Mucosa of stomach (tissue), 1 donor: ENCODE results near the gene SLC2A9.

Experiments
- H3K27me3 ChIP-seq: one replicate; pipeline ENCODE4 v1.7.0; 2013; ENCODE audit warnings: mild to moderate bottlenecking, low read length; ENCODE audit not compliant: control insufficient read depth, insufficient read depth
- H3K36me3 ChIP-seq: one replicate; pipeline ENCODE4 v1.7.0; 2013; ENCODE audit warnings: low read length; ENCODE audit not compliant: control insufficient read depth, insufficient read depth
- H3K4me1 ChIP-seq: one replicate; pipeline ENCODE4 v1.7.0; 2013; ENCODE audit warnings: mild to moderate bottlenecking, low read length; ENCODE audit not compliant: control insufficient read depth, insufficient read depth
- H3K4me3 ChIP-seq: one replicate; pipeline ENCODE4 v1.7.0; 2013; ENCODE audit warnings: low read length
- H3K9ac ChIP-seq: one replicate; pipeline ENCODE4 v1.7.0; 2013; ENCODE audit warnings: mild to moderate bottlenecking, low read length, moderate library complexity
- H3K9me3 ChIP-seq: one replicate; pipeline ENCODE4 v1.7.0; 2013; ENCODE audit warnings: mild to moderate bottlenecking, low read length, moderate library complexity; ENCODE audit not compliant: control insufficient read depth
- donor health status: Pancreatic carcinoma.

Gene SLC2A9

GRCh38 chr4:9942921-9943600 lies 78.2 kb downstream of the SLC2A9 start:
- Histone ChIP-seq H3K36me3 (no peaks in the 10 kb centered on the region), H3K27me3 (no peaks in the 10 kb centered on the region), H3K4me1 (peaks cover 25% of the 10 kb centered on the region), H3K9me3 (no peaks in the 10 kb centered on the region), H3K4me3 (no peak overlapping the region), H3K9ac (no peak overlapping the region)

GRCh38 chr4:9942139-9942538 lies 79.2 kb downstream of the SLC2A9 start:
- Histone ChIP-seq H3K9me3 (no peaks in the 10 kb centered on the region), H3K36me3 (no peaks in the 10 kb centered on the region), H3K4me3 (no peak overlapping the region), H3K4me1 (peaks cover 17% of the 10 kb centered on the region), H3K27me3 (no peaks in the 10 kb centered on the region), H3K9ac (no peak overlapping the region)

- Histone ChIP-seq H3K4me1 (peaks cover 4% of the 10 kb centered on the region), H3K36me3 (no peaks in the 10 kb centered on the region), H3K27me3 (no peaks in the 10 kb centered on the region), H3K9ac (no peak overlapping the region), H3K4me3 (no peak overlapping the region), H3K9me3 (no peaks in the 10 kb centered on the region)
Measured at GRCh38 chr4:9940041-9940440, 81.3 kb downstream of the SLC2A9 start.

GRCh38 chr4:9938933-9939332 lies 82.4 kb downstream of the SLC2A9 start:
- no peaks in the 10 kb centered on the region for H3K36me3 ChIP-seq
- H3K4me1 ChIP-seq = no peaks in the 10 kb centered on the region
- no peak overlapping the region for H3K4me3 ChIP-seq
- H3K27me3 ChIP-seq = no peaks in the 10 kb centered on the region
- no peaks in the 10 kb centered on the region for H3K9me3 ChIP-seq
- H3K9ac ChIP-seq = no peak overlapping the region

GRCh38 chr4:9937078-9937477 lies 84.2 kb downstream of the SLC2A9 start:
- Histone ChIP-seq H3K9ac (no peak overlapping the region), H3K4me3 (no peak overlapping the region), H3K36me3 (no peaks in the 10 kb centered on the region), H3K4me1 (no peaks in the 10 kb centered on the region), H3K9me3 (no peaks in the 10 kb centered on the region), H3K27me3 (no peaks in the 10 kb centered on the region)

GRCh38 chr4:9936129-9936644 lies 85.1 kb downstream of the SLC2A9 start:
- H3K4me1 ChIP-seq = no peaks in the 10 kb centered on the region
- H3K27me3 ChIP-seq = no peaks in the 10 kb centered on the region
- no peaks in the 10 kb centered on the region for H3K36me3 ChIP-seq
- H3K9ac ChIP-seq = no peak overlapping the region
- H3K4me3 ChIP-seq = no peak overlapping the region
- H3K9me3 ChIP-seq = no peaks in the 10 kb centered on the region

GRCh38 chr4:9933956-9934355 lies 87.3 kb downstream of the SLC2A9 start:
- Histone ChIP-seq H3K36me3 (no peaks in the 10 kb centered on the region), H3K9ac (no peak overlapping the region), H3K27me3 (no peaks in the 10 kb centered on the region), H3K9me3 (no peaks in the 10 kb centered on the region), H3K4me3 (no peak overlapping the region), H3K4me1 (no peaks in the 10 kb centered on the region)

GRCh38 chr4:9933184-9933583 lies 88.1 kb downstream of the SLC2A9 start:
- H3K36me3 ChIP-seq = no peaks in the 10 kb centered on the region
- H3K4me1 ChIP-seq = no peaks in the 10 kb centered on the region
- no peaks in the 10 kb centered on the region for H3K27me3 ChIP-seq
- H3K4me3 ChIP-seq = no peak overlapping the region
- no peaks in the 10 kb centered on the region for H3K9me3 ChIP-seq
- H3K9ac ChIP-seq = no peak overlapping the region

GRCh38 chr4:9932771-9933170 lies 88.5 kb downstream of the SLC2A9 start:
- no peaks in the 10 kb centered on the region for H3K9me3 ChIP-seq
- no peak overlapping the region for H3K9ac ChIP-seq
- H3K27me3 ChIP-seq = no peaks in the 10 kb centered on the region
- H3K36me3 ChIP-seq = no peaks in the 10 kb centered on the region
- no peak overlapping the region for H3K4me3 ChIP-seq
- H3K4me1 ChIP-seq = no peaks in the 10 kb centered on the region

GRCh38 chr4:9931146-9931545 lies 90.2 kb downstream of the SLC2A9 start:
- H3K4me3 ChIP-seq = no peak overlapping the region
- no peaks in the 10 kb centered on the region for H3K27me3 ChIP-seq
- H3K36me3 ChIP-seq = no peaks in the 10 kb centered on the region
- H3K9me3 ChIP-seq = no peaks in the 10 kb centered on the region
- H3K9ac ChIP-seq = no peak overlapping the region
- H3K4me1 ChIP-seq = no peaks in the 10 kb centered on the region

- H3K9ac ChIP-seq = no peak overlapping the region
- no peaks in the 10 kb centered on the region for H3K27me3 ChIP-seq
Measured at GRCh38 chr4:9929111-9929510, 92.2 kb downstream of the SLC2A9 start.

GRCh38 chr4:9927341-9928007 lies 93.8 kb downstream of the SLC2A9 start:
- Histone ChIP-seq H3K36me3 (no peaks in the 10 kb centered on the region), H3K27me3 (no peaks in the 10 kb centered on the region), H3K9me3 (no peaks in the 10 kb centered on the region), H3K4me3 (no peak overlapping the region), H3K4me1 (peaks cover 4% of the 10 kb centered on the region), H3K9ac (no peak overlapping the region)

More at GRCh38 chr4:9929111-9929510, 92.2 kb downstream of the SLC2A9 start:
- Histone ChIP-seq H3K4me1 (no peaks in the 10 kb centered on the region), H3K36me3 (no peaks in the 10 kb centered on the region), H3K4me3 (no peak overlapping the region), H3K9me3 (no peaks in the 10 kb centered on the region)
